Astrocyte of the spinal cord (primary cell): ENCODE results near the gene CYP4F2.

ENCODE experiments used
- DNase-seq: peaks from one replicate; pipeline ENCODE4 v3.0.0; 2011; ENCODE audit warnings: low read depth, low spot score
- H3K4me3 ChIP-seq: 2 replicates; pipeline ENCODE4 v1.5.1; 2011; ENCODE audit warnings: low read depth, mild to moderate bottlenecking, low read length, moderate library complexity
- in situ Hi-C: cut with HindIII; loops from 2 replicates; pipeline ENCODE4 v1.10.0; 2017; ENCODE audit warnings: low sequenced_read_pairs
- TF ChIP-seq, protein P1 (sequence below): IDR thresholded peaks from 2 replicates; pipeline ENCODE4 v1.5.1; 2012; ENCODE audit warnings: low read depth, mild to moderate bottlenecking, low read length, inconsistent platforms

CYP4F2 gene, protein sequence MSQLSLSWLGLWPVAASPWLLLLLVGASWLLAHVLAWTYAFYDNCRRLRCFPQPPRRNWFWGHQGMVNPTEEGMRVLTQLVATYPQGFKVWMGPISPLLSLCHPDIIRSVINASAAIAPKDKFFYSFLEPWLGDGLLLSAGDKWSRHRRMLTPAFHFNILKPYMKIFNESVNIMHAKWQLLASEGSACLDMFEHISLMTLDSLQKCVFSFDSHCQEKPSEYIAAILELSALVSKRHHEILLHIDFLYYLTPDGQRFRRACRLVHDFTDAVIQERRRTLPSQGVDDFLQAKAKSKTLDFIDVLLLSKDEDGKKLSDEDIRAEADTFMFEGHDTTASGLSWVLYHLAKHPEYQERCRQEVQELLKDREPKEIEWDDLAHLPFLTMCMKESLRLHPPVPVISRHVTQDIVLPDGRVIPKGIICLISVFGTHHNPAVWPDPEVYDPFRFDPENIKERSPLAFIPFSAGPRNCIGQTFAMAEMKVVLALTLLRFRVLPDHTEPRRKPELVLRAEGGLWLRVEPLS

DNA sequence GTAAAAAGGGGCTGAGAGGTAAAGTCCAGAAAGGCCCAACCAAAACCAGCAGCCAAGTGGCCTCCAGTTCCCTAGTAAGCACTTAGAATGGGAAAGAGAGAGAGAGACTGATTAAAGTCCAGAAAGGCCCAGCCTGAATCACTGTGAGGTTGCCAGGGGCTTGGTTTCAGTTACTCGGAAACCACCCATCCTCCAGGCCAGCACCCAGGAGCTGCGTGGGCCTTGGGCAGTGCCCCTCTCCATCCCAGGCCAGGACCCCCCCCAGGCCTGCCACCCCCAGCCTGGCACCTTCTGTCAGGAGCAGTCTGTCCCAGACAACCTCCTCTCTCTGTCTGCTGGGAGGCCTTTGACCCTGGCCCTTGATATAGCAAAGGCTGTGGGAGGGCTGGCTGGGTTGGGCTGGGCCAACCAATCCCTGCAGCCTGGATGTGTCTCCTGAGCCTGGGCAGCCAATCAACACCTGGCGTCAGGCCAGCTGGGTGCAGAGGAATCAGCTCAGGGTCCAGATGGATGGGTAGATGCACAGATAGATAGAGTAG is at the start of gene CYP4F2:
Gene CYP4F2 (minus strand): TSS at position 337 of the 539 bp plus-strand sequence. CDS start 463 bp downstream, outside the sequence.
- no peak for DNase-seq
- in situ Hi-C loops: no loop called here
- H3K4me3 ChIP-seq: no peak within 1 kb of the TSS
- TF ChIP-seq, protein P1, sequence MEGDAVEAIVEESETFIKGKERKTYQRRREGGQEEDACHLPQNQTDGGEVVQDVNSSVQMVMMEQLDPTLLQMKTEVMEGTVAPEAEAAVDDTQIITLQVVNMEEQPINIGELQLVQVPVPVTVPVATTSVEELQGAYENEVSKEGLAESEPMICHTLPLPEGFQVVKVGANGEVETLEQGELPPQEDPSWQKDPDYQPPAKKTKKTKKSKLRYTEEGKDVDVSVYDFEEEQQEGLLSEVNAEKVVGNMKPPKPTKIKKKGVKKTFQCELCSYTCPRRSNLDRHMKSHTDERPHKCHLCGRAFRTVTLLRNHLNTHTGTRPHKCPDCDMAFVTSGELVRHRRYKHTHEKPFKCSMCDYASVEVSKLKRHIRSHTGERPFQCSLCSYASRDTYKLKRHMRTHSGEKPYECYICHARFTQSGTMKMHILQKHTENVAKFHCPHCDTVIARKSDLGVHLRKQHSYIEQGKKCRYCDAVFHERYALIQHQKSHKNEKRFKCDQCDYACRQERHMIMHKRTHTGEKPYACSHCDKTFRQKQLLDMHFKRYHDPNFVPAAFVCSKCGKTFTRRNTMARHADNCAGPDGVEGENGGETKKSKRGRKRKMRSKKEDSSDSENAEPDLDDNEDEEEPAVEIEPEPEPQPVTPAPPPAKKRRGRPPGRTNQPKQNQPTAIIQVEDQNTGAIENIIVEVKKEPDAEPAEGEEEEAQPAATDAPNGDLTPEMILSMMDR: no peak

DNA sequence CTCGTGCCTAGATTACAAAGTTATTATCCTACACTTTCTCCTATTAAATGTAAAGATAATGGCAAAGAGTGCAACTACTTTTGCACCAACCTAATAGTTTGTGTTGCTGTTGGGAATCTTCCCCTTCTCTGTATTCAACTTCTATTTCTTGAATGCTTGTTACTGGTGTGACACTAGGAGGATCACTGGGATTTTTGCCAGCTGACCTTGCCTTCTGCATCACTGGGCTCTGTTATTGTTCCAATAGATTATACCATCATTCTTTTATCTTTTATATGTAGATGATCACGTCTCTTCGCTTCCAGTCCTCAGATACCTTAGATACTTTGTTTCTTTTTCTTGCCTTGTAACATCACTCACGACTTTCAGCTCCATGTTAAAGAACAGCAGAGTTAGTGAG is 47.4 kb upstream of the CYP4F2 start:
- H3K4me3 ChIP-seq: no peak overlapping the region
- TF ChIP-seq, protein P1: no peak
- DNase-seq: no peak
- in situ Hi-C loops: no loop called here

DNA sequence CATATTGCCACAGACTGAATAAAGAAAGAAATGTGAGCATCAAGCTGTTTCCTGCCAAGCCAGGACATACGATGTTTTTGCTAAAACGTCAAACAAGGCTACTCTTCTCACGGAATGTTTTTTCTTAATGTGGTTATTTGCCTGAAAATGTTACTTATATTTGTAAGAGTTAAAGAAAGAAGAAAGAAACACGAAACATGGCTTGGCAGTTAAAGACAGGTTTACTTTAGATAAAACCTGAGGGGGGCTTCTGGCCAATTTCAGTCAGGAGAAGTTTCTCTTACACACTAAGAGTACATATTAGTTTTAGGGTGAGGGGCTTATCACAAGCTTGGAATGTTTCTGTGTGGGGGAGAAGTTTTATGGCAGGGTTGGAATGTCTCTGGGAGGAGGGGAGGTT is 46.5 kb upstream of the CYP4F2 start:
- in situ Hi-C loops: no loop called here
- H3K4me3 ChIP-seq: no peak overlapping the region
- TF ChIP-seq, protein P1: no peak
- DNase-seq: no peak

DNA sequence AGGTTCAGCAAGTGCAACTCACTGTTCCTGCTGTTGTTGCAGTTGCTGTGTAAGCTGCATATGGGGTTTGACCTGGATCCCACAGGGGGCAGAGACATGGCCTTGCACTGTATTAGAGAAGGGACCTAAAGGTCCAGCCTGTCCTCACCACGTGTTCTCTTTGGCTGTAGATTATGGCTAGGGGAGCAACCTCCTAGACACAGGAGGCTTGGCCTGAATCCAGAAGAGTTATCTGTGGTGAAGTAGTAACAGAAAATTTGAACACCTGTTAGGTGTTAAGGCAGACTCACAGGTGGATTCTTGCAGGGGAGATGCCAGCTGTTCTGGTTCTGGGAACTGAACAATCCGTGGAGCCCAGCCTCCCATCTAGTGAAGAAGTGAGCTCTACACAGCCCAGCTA is 39.9 kb upstream of the CYP4F2 start:
- TF ChIP-seq, protein P1: no peak
- no peak overlapping the region for H3K4me3 ChIP-seq
- DNase-seq: no peak
- in situ Hi-C loops: no loop called here

DNA sequence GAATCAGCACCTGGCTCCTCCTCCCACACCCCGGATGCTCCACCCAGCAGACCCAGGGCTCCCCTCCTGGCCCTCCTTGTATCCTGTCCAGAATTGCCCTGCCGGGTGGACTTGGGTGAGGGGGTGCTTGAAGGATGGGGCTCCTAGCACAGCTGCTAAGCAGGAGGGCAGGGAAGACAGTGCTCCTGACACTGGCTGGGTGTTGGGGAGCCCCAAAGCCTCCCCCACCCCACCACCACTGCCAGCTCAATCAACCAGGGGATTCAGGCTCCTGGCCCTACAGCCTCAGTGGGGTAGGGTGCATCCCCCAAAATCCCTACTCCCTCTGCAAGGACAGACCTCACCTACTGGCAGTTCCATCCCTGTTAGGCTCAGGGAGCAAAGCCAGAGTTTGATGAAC is 39.1 kb upstream of the CYP4F2 start:
- no peak overlapping the region for H3K4me3 ChIP-seq
- TF ChIP-seq, protein P1: no peak
- in situ Hi-C loops: no loop called here
- DNase-seq: no peak

DNA sequence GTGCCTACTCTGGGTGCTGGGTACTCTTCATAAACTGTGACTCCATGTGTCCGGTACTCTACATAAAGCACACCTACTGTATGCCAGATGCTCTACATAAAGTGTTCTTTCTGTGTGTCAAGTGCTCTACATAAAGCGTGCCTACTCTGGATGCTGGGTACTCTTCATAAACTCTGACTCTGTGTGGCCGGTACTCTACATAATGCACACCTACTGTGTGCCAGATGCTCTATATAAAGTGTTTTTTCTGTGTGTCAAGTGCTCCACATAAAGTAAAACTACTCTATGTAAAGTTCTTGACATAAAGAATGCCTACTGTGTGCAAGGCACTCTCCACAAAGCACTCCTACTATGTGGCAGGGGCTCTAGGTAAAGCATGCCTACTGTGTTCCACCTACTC is 38.3 kb upstream of the CYP4F2 start:
- in situ Hi-C loops: no loop called here
- no peak overlapping the region for H3K4me3 ChIP-seq
- TF ChIP-seq, protein P1: no peak
- DNase-seq: no peak
